ENCODE results near the gene TRNT1.

The TRNT1 gene

GRCh38 chr3:3179407-3180094 lies 52.8 kb downstream of the TRNT1 start, which contains the start of gene CRBN:
CRBN (minus strand) TSS chr3:3179691; CDS start chr3:3179687, 4 bp downstream.
- DNase-seq, result peak; percentile 76 to 83

- DNase-seq, result no peak
Observed at GRCh38 chr3:3180456-3180855, 53.7 kb downstream of the TRNT1 start.

- DNase-seq, result no peak
Observed at GRCh38 chr3:3184876-3185275, 58.1 kb downstream of the TRNT1 start.

- no peak for DNase-seq
Observed at GRCh38 chr3:3189102-3189727, 62.5 kb downstream of the TRNT1 start.

- DNase-seq, result no peak
Observed at GRCh38 chr3:3189961-3190360, 63.2 kb downstream of the TRNT1 start.

GRCh38 chr3:3191675-3192285 lies 65.0 kb downstream of the TRNT1 start:
- peak; percentile 69 to 70 for DNase-seq

- DNase-seq, result peak in 1 of 2 experiments; percentile 36
Observed at GRCh38 chr3:3192286-3192675, 65.5 kb downstream of the TRNT1 start.

- DNase-seq, result no peak
Observed at GRCh38 chr3:3194861-3195260, 68.1 kb downstream of the TRNT1 start.

- DNase-seq, result peak; percentile 53 to 71
Observed at GRCh38 chr3:3196148-3196861, 69.6 kb downstream of the TRNT1 start.

All from Kasumi-1 (cell line).